NCI-H1417 treated with DMSO at 0.1 percent for 48 hours (cell line): Measurements from ENCODE around the gene ATP4B.

Source experiments
- DNase-seq: peaks from one replicate; lab custom pipeline; 2025; lab: John Stamatoyannopoulos, UW

ATP4B gene

DNA sequence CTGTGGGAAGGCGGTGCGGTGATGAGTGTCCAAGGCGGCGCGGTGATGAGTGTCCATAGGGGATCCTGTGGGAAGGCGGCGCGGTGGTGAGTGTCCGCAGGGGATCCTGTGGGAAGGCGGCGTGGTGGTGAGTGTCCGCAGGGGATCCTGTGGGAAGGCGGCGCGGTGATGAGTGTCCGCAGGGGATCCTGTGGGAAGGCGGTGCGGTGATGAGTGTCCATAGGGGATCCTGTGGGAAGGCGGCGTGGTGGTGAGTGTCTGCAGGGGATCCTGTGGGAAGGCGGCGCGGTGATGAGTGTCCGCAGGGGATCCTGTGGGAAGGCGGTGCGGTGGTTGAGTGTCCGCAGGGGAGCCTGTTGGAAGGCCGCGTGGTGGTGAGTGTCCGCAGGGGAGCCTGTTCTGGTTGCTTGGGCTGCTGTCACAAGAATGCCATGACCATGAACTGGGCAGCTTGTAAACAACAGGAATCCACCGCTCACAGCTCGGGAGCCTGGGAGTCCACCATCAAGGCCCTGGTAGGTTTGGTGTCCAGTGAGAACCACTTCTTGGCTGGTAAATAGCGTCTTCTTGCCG lies 52.0 kb downstream of the ATP4B start:
- no peak for DNase-seq

DNA sequence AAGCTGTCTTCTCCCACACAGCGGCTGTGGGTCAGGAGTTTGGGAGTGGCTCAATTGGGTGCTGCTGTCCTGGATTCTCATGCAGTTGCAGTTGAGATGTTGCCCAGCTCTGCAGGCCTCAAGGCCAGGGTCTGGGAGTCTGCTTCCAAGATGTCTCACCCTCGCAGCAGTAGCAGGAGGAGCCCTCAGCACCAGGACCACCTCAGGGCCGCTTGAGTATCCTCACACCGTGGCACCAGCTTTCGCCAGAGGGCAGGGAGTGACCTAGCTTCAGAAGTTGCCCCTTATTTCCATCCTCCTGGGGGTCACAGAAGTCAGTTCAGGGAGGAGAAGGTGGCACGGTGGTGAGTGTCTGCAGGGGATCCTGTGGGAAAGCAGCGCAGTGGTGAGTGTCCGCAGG lies 52.5 kb downstream of the ATP4B start:
- no peak for DNase-seq

DNA sequence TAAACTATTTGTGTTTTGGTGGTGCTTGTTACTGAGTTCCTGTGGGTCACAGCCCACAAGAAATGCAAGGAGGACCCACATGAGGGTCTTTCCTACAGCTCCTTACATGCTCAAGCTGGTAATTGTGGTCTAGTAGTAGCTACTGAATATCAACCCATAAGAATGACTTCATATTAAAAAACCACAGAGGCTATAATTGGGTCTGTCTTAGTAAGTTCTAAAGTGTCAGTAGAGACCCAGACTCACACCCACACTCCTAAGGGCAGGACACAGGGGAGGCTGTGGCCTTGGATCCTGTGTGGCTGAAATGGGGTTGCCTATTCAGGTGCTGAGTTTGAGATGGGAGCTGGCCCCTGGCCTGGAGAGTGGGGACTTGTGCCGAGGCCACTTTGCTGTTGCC lies 53.8 kb downstream of the ATP4B start:
- DNase-seq: no peak

DNA sequence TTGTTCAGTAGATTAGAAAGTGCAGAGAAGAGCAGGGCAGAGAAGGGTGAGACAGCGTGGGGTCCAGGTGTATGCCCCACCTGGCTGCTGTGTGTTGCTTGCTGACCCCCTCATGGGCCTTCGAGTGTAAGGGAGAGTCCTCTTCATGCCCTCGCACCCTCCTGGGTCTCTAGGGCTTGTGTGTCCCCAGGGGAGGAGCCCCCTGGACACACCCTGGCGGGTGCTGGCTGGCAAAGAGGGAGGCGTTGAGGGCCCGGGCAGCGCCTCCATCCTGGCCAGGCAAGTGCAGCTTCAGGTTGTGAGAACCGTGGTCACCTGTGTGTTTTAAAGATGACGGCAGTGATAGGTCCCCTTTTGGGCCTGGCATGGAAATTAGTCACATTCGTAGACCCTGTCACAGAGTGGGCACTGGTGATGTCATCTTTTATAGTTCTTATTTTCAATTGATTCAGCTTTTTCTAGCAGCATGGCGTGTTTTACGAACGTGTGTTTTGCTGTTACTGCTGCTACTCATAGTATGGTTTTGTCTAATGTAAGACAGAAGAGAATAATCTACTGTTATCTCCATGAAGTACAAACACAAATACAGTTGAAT lies 54.8 kb downstream of the ATP4B start:
- no peak for DNase-seq

DNA sequence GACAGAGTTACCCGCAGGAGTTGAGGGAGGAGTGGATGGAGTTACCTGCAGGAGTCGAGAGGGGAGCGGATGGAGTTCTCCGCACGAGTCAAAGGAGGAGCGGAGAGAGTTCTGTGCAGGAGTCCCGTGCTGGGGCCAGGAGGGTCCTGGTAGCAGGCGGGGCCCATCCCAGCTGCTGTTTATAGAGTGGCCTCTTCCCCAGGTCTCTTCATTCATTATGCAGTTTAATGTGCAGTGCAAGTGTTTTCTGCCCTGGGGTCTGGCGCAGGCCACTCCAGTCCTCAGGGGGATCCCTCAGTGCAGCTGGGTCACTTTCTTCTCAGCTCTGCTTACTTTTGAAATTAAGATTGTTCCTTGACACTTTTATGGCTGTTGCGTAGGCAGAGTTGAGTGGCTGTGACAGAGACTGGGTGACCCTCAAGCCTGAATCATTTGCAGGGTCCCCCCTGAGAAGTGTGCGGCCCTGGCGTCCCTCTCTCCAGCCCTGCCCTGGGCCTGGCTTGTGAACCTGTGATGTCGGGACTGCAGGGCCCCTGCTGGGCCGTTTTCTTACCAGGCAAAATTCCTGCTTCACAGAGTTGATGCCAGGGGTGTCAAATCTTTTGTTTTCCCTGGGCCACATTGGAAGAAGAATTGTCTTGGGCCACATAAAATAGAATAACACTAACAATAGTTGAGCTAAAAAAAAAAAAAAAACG lies 55.6 kb downstream of the ATP4B start:
- no peak for DNase-seq

DNA sequence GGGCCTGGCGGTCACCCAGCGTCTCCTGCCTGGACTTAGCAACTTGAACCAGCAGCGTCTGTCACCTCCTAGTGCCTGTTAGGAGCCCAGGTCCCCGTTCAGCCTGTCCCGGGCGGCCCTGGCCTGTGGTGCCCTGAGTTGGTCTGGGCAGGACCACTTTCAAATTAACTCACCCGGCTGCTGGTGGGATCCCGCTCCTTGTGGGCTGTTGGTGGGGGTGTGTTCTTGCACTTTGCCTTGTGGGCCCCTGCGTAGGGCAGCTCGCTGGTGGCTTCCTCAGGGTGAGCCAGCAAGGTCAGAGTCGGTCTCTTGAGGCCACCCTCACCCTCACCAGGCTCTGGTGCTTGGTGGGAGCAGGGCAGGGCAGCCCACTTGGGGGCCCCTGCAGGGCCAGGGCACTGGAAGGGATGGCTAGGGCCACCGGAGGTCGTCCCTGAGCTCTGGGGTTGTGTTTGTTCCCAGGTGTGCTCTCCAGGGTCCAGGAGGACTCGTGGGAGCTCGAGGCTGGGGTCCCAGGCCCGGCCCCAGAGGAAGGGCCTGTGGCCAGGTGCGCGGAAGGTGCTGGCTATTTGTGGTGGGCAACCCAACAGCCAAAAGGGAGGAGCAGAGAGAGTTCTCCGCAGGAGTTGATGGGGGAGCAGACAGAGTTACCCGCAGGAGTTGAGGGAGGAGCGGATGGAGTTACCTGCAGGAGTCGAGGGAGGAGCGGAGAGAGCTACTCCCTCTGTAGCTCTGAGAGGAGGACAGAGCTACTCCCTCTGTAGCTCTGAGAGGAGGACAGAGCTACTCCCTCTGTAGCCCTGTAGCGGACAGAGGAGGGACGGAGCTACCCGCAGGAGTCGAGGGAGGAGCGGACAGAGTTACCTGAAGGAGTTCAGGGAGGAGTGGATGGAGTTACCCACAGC lies 56.6 kb downstream of the ATP4B start:
- DNase-seq: no peak

DNA sequence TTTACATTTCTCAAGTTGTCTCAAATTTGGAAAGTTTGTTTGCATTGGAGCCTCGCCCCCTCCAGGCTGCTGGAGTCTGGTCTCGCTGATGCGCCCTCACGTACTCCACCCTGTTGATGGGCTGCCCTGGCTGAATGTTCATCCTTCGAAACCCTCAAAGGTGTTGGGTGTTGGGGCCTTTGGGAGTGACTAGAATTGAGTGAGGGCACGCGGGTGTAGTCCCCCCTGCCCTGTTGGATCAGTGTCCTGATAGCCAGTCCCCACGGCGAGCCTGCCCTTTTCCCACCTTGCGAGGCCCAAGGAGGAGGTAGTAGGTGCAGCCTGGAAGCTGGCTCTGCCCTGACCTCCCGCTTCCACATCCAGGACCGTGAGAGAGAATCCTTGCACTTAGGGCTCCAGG lies 58.6 kb downstream of the ATP4B start:
- DNase-seq: no peak
